ENCODE data around the gene APOL6. TPM values are rescaled to one million over a fixed set of nuclear protein-coding genes. Genes with fewer than 3 reads are reported as not detected.

APOL6 gene
- total RNA-seq (2014; rRNA removed; shearing (Covaris generic)): 16.2 and 17.8 TPM in 2 replicates

GRCh38 chr22:35648066-35649025 is at the start of gene APOL6:
TSS of gene APOL6 (plus strand) at chr22:35648446. CDS start at chr22:35656426, 7,980 bp downstream.
- peak; percentile 79 for DNase-seq (ENCODE audit: low read depth)

GRCh38 chr22:35599364-35599763 is 48.9 kb upstream of the APOL6 start:
- no peak for DNase-seq (ENCODE audit: low read depth)

- no peak for DNase-seq (ENCODE audit: low read depth)
Measured at GRCh38 chr22:35600476-35600875, 47.8 kb upstream of the APOL6 start.

- DNase-seq (ENCODE audit: low read depth): no peak
Measured at GRCh38 chr22:35601013-35601580, 47.1 kb upstream of the APOL6 start.

GRCh38 chr22:35601743-35602615 is 46.3 kb upstream of the APOL6 start:
- peak; percentile 88 for DNase-seq (ENCODE audit: low read depth)

- peak; percentile 90 for DNase-seq (ENCODE audit: low read depth)
Measured at GRCh38 chr22:35604621-35605368, 43.5 kb upstream of the APOL6 start.

GRCh38 chr22:35605369-35605680 is 42.9 kb upstream of the APOL6 start:
- no peak for DNase-seq (ENCODE audit: low read depth)

- DNase-seq (ENCODE audit: low read depth): no peak
Measured at GRCh38 chr22:35605851-35606481, 42.3 kb upstream of the APOL6 start.

GRCh38 chr22:35606916-35607315 is 41.3 kb upstream of the APOL6 start:
- DNase-seq (ENCODE audit: low read depth): no peak

- peak; percentile 83 for DNase-seq (ENCODE audit: low read depth)
Measured at GRCh38 chr22:35608088-35608487, 40.2 kb upstream of the APOL6 start.

- DNase-seq (ENCODE audit: low read depth): no peak
Measured at GRCh38 chr22:35609261-35609660, 39.0 kb upstream of the APOL6 start.

GRCh38 chr22:35609761-35610160 is 38.5 kb upstream of the APOL6 start:
- no peak for DNase-seq (ENCODE audit: low read depth)

GRCh38 chr22:35610741-35611140 is 37.5 kb upstream of the APOL6 start:
- no peak for DNase-seq (ENCODE audit: low read depth)

- DNase-seq (ENCODE audit: low read depth): no peak
Measured at GRCh38 chr22:35611200-35611890, 36.9 kb upstream of the APOL6 start.

GRCh38 chr22:35611891-35612576 is 36.2 kb upstream of the APOL6 start:
- DNase-seq (ENCODE audit: low read depth): peak; percentile 29

- DNase-seq (ENCODE audit: low read depth): no peak
Measured at GRCh38 chr22:35612903-35613302, 35.3 kb upstream of the APOL6 start.

GRCh38 chr22:35614404-35614803 is 33.8 kb upstream of the APOL6 start:
- no peak for DNase-seq (ENCODE audit: low read depth)

GRCh38 chr22:35615156-35615555 is 33.1 kb upstream of the APOL6 start:
- no peak for DNase-seq (ENCODE audit: low read depth)

GRCh38 chr22:35616043-35616442 is 32.2 kb upstream of the APOL6 start:
- peak; percentile 24 for DNase-seq (ENCODE audit: low read depth)
